ENCODE results near the gene THOC3.
"Not testable (repeated sequence)": the region's sequence is repeated elsewhere in the genome, so short reads cannot be mapped to it uniquely, and the experiment has no call there.

The THOC3 gene

GRCh38 chr5:175967471-175968372 lies at the start of gene THOC3:
TSS of gene THOC3 (minus strand) at chr5:175968315. CDS start at chr5:175968208, 107 bp downstream.
- peak; percentile 98 for ATAC-seq
- H3K4me1 Mint-ChIP-seq; H3K27me3 Mint-ChIP-seq; H3K9me3 Mint-ChIP-seq; H3K36me3 Mint-ChIP-seq (ENCODE audit: low read depth); H3K27ac Mint-ChIP-seq: not testable (repeated sequence)
- H3K4me3 Mint-ChIP-seq = peak within 1 kb of the TSS; percentile 80
- DNase-seq = peak; percentile 73

- H3K27me3 Mint-ChIP-seq; H3K27ac Mint-ChIP-seq; H3K9me3 Mint-ChIP-seq; DNase-seq; H3K4me3 Mint-ChIP-seq; H3K36me3 Mint-ChIP-seq (ENCODE audit: low read depth); H3K4me1 Mint-ChIP-seq: not testable (repeated sequence)
- ATAC-seq = peak; percentile 91
Observed at GRCh38 chr5:176017324-176017723, 49.2 kb upstream of the THOC3 start.

- not testable (repeated sequence) for H3K9me3 Mint-ChIP-seq; H3K36me3 Mint-ChIP-seq (ENCODE audit: low read depth); ATAC-seq; H3K4me3 Mint-ChIP-seq; H3K4me1 Mint-ChIP-seq; H3K27me3 Mint-ChIP-seq; H3K27ac Mint-ChIP-seq; DNase-seq
Observed at GRCh38 chr5:176014360-176014759, 46.2 kb upstream of the THOC3 start.

GRCh38 chr5:176011088-176011487 lies 43.0 kb upstream of the THOC3 start:
- H3K4me1 Mint-ChIP-seq = peaks cover 11% of the 10 kb centered on the region

GRCh38 chr5:176010202-176010601 lies 42.1 kb upstream of the THOC3 start:
- H3K4me3 Mint-ChIP-seq; H3K27ac Mint-ChIP-seq; ATAC-seq; H3K36me3 Mint-ChIP-seq (ENCODE audit: low read depth); H3K9me3 Mint-ChIP-seq; H3K27me3 Mint-ChIP-seq; DNase-seq: not testable (repeated sequence)
- H3K4me1 Mint-ChIP-seq = peaks cover 13% of the 10 kb centered on the region

More at GRCh38 chr5:176011088-176011487, 43.0 kb upstream of the THOC3 start:
- H3K9me3 Mint-ChIP-seq; H3K36me3 Mint-ChIP-seq (ENCODE audit: low read depth); H3K27ac Mint-ChIP-seq; ATAC-seq; H3K27me3 Mint-ChIP-seq; H3K4me3 Mint-ChIP-seq; DNase-seq: not testable (repeated sequence)

- not testable (repeated sequence) for H3K36me3 Mint-ChIP-seq (ENCODE audit: low read depth); H3K9me3 Mint-ChIP-seq; H3K27me3 Mint-ChIP-seq; DNase-seq; ATAC-seq
- Mint-ChIP-seq H3K4me3 (peak overlapping the region; percentile 73), H3K4me1 (peaks cover 15% of the 10 kb centered on the region), H3K27ac (peak overlapping the region; percentile 81)
Observed at GRCh38 chr5:176007220-176007619, 39.1 kb upstream of the THOC3 start.

- not testable (repeated sequence) for H3K27me3 Mint-ChIP-seq; H3K9me3 Mint-ChIP-seq; H3K36me3 Mint-ChIP-seq (ENCODE audit: low read depth); DNase-seq; ATAC-seq
- Mint-ChIP-seq H3K4me1 (peaks cover 15% of the 10 kb centered on the region), H3K4me3 (peak overlapping the region; percentile 73), H3K27ac (peak overlapping the region; percentile 81)
Observed at GRCh38 chr5:176006819-176007218, 38.7 kb upstream of the THOC3 start.

- H3K4me3 Mint-ChIP-seq; H3K9me3 Mint-ChIP-seq; DNase-seq; H3K36me3 Mint-ChIP-seq (ENCODE audit: low read depth); ATAC-seq; H3K27ac Mint-ChIP-seq; H3K27me3 Mint-ChIP-seq; H3K4me1 Mint-ChIP-seq: not testable (repeated sequence)
Observed at GRCh38 chr5:175997979-175998378, 29.9 kb upstream of the THOC3 start.

- not testable (repeated sequence) for H3K4me1 Mint-ChIP-seq; DNase-seq; H3K27me3 Mint-ChIP-seq; H3K36me3 Mint-ChIP-seq (ENCODE audit: low read depth); H3K27ac Mint-ChIP-seq; H3K4me3 Mint-ChIP-seq; H3K9me3 Mint-ChIP-seq; ATAC-seq
Observed at GRCh38 chr5:175997495-175997894, 29.4 kb upstream of the THOC3 start.

GRCh38 chr5:175996791-175997190 lies 28.7 kb upstream of the THOC3 start:
- H3K36me3 Mint-ChIP-seq (ENCODE audit: low read depth); H3K4me3 Mint-ChIP-seq; DNase-seq; H3K9me3 Mint-ChIP-seq; H3K4me1 Mint-ChIP-seq; H3K27ac Mint-ChIP-seq; H3K27me3 Mint-ChIP-seq; ATAC-seq: not testable (repeated sequence)

- H3K4me1 Mint-ChIP-seq; H3K27ac Mint-ChIP-seq; H3K9me3 Mint-ChIP-seq; H3K27me3 Mint-ChIP-seq; H3K4me3 Mint-ChIP-seq; ATAC-seq; H3K36me3 Mint-ChIP-seq (ENCODE audit: low read depth); DNase-seq: not testable (repeated sequence)
Observed at GRCh38 chr5:175995506-175995905, 27.4 kb upstream of the THOC3 start.

- not testable (repeated sequence) for DNase-seq; H3K4me3 Mint-ChIP-seq; H3K27ac Mint-ChIP-seq; H3K36me3 Mint-ChIP-seq (ENCODE audit: low read depth); H3K9me3 Mint-ChIP-seq; H3K4me1 Mint-ChIP-seq; ATAC-seq; H3K27me3 Mint-ChIP-seq
Observed at GRCh38 chr5:175979371-175979995, 11.4 kb upstream of the THOC3 start.

GRCh38 chr5:175968381-175968780 lies 266 bp upstream of the THOC3 start:
- not testable (repeated sequence) for H3K4me1 Mint-ChIP-seq; H3K27me3 Mint-ChIP-seq; H3K9me3 Mint-ChIP-seq; DNase-seq; H3K27ac Mint-ChIP-seq; H3K36me3 Mint-ChIP-seq (ENCODE audit: low read depth)
- H3K4me3 Mint-ChIP-seq = peak overlapping the region; percentile 80
- peak; percentile 18 for ATAC-seq

GRCh38 chr5:175962329-175962728 lies 5.8 kb downstream of the THOC3 start:
- H3K4me1 Mint-ChIP-seq; H3K4me3 Mint-ChIP-seq; DNase-seq; ATAC-seq; H3K9me3 Mint-ChIP-seq; H3K36me3 Mint-ChIP-seq (ENCODE audit: low read depth); H3K27ac Mint-ChIP-seq; H3K27me3 Mint-ChIP-seq: not testable (repeated sequence)

- ATAC-seq; H3K36me3 Mint-ChIP-seq (ENCODE audit: low read depth); H3K4me1 Mint-ChIP-seq; H3K27me3 Mint-ChIP-seq; H3K27ac Mint-ChIP-seq; H3K4me3 Mint-ChIP-seq; H3K9me3 Mint-ChIP-seq; DNase-seq: not testable (repeated sequence)
Observed at GRCh38 chr5:175960228-175960627, 7.9 kb downstream of the THOC3 start.

Measured in activated naive CD8-positive, alpha-beta T cell treated with anti-CD3 and anti-CD28 coated beads, Interleukin-2, amount 50 U/mL, for 24 hours (primary cell).